Activated naive CD8-positive, alpha-beta T cell treated with anti-CD3 and anti-CD28 coated beads, Interleukin-2, amount 50 U/mL, for 16 hours (primary cell): ENCODE data around the gene MYO6.

Experiments
- DNase-seq: peaks from one replicate; pipeline ENCODE4 v3.0.0-alpha.2; 2020; ENCODE audit warnings: low read depth, low spot score

Gene MYO6

DNA sequence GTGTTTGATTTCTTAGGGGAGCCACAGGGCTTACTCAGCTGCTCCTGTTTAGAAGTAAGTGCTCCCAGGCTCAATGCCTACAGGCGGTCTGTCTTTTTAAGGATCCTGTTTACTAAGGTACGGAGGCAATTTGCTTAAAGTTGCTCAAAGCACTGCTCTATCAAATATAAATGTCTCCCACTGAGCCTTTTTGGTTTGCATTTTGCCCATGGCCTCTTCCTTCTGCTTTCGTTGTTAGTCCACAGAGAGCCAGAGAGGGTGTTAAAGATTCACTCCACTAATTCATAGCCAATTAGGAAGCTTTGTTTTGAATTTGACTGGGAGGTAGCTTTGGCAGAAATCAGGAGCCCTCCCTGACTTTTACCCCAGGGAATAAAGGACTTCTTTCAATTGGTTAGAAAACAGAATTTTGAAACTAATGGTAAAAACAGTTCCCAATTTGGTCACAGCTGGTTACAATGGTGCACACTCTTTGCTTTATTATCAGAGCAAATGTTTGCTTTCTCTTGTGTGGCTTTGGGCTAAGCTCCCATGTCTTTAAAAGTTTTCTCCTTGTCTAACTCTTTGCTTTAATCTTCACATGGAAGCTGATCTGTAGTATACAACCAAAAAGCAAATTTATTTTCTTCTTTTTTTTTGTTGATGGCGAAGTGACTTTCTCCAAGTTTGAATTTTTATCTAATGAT is 197.2 kb downstream of the MYO6 start:
- DNase-seq, result no peak

DNA sequence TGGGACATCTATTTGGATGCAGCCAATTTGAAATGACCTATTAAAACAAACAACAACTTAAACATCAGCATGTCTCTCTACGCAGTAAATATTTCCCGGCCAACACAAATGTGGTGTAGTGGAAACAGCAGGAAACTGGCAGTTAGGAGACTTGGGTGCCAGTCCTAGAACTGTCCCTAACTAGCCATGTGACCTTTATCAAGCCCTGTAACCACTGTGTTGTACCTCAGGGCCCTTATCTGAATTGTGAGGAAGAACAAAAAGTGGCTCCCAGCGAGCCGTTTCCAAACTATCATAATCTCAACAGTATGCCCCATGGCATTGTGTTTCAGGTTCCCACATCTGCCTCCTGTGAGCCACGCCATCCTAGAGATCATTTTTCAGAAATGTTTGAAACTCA is 198.9 kb downstream of the MYO6 start:
- no peak for DNase-seq

DNA sequence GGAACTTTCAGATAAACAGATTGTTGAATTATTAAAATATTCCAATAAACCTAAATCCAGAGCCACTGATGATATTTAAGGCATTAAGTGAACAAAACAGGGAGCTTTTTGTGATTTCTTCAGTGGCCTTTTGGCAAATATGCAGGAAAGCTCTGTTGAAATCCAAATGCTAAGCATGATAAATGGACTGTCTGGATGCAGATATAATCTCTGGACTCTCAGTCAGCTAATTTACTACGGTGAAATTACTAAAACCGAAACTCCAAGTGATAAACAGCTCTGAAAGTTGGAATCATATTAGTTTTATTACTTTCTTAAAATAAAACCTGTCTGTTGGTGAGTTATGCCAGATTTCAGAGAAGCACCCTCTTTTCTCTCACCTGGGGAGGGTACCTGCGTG is 203.1 kb downstream of the MYO6 start:
- no peak for DNase-seq

DNA sequence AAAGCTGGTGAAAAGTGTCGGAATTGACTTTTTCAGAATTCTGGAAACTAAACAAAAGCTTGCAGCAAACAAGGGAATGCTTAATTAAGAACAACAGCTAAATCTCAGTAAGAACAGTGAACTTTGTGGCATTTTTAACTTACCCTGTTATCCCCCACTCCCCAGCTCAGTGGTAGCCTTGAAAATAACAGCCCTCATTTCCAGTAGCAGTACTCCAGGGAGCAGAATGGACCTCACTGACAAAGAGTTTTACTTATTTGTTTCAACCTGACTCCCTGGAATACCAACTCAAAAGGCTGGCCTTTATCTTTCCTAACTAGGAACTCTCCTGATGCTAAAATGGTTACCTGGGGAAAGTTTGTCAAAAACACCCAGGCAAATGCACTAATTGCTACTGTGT is 214.5 kb downstream of the MYO6 start:
- DNase-seq, result no peak

DNA sequence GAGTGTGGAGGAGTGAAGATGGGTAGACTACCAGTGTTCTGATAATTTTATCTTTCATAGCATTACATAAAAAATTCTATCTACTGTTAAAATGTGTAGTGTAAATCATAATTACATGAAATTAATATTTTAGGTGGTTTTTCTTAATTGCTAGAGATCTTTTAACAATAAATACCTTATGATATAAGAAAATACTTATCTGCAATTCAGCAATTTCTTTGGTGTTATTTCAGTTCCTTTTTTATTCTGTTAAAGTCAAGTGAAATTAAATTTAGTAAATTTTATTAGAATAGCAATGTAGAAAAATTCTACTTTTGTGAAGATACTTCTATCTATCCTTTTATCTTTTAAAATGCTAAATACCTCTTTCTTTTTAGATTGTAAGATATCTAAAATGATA is 219.1 kb downstream of the MYO6 start:
- no peak for DNase-seq
